HG02759 (cell line): ENCODE measurements around the gene ZNF619.

Experiments
- ATAC-seq: cut with Tn5 transposase; IDR thresholded peaks from one replicate; pipeline ENCODE4 v1.9.1; 2021; ENCODE audit warnings: mild to moderate bottlenecking, moderate library complexity; ENCODE audit not compliant: unreplicated experiment

ZNF619 gene

GRCh38 chr3:40464339-40465110, 12.4 kb upstream of the ZNF619 start:
- no peak for ATAC-seq

GRCh38 chr3:40465111-40465407, 11.9 kb upstream of the ZNF619 start:
- no peak for ATAC-seq

GRCh38 chr3:40465456-40465855, 11.5 kb upstream of the ZNF619 start:
- no peak for ATAC-seq

- no peak for ATAC-seq
Observed at GRCh38 chr3:40468018-40468417, 8.9 kb upstream of the ZNF619 start.

- ATAC-seq, result no peak
Observed at GRCh38 chr3:40470701-40471100, 6.2 kb upstream of the ZNF619 start.

DNA sequence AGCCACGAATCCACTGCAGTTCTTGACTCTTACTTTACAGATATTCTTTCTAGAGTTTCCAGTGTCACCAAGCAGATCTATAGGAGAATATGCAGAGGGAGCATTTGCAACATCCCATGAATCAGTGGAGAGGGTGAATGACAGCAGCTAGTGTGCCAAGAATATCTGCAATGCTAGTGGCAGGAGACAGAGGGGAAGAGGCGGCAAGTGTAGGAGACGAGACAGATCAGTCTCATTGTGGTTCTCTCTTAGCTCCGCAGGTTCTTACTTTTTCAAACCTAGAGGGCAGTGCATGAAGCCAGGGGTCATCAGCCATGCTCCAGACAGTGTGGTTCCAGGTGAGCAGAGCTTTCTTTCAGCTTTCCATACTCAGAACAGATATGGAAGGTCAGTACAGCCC, 744 bp downstream of the ZNF619 start:
- no peak for ATAC-seq

- ATAC-seq, result no peak
Observed at GRCh38 chr3:40487172-40487571, 10.2 kb downstream of the ZNF619 start.

GRCh38 chr3:40490916-40491315, 14.0 kb downstream of the ZNF619 start:
- no peak for ATAC-seq

- ATAC-seq, result no peak
Observed at GRCh38 chr3:40494698-40495097, 17.8 kb downstream of the ZNF619 start.

DNA sequence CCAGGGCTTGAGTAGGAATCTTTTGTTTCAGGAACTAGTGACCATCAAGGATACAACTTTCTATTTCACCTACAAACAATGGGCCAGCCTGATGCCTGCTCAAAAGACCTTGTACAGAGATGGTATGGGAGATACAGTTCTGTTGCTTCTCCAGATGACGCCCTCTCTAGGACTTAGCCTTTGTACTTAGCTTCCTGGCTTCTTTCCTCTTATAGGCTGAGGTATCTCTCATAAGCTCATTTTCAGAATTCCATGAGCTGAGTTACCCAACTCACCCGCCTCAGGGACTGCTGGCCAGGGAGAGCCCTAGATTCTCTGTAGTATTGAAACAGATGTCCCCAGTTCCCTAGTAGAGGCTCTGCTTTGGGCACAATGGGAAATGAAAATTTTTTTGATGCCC, 20.4 kb downstream of the ZNF619 start:
- ATAC-seq, result no peak

GRCh38 chr3:40499952-40500351, 23.0 kb downstream of the ZNF619 start:
- ATAC-seq, result no peak

- ATAC-seq, result no peak
Observed at GRCh38 chr3:40502034-40502433, 25.1 kb downstream of the ZNF619 start.

- ATAC-seq, result no peak
Observed at GRCh38 chr3:40504636-40505430, 27.9 kb downstream of the ZNF619 start.

DNA sequence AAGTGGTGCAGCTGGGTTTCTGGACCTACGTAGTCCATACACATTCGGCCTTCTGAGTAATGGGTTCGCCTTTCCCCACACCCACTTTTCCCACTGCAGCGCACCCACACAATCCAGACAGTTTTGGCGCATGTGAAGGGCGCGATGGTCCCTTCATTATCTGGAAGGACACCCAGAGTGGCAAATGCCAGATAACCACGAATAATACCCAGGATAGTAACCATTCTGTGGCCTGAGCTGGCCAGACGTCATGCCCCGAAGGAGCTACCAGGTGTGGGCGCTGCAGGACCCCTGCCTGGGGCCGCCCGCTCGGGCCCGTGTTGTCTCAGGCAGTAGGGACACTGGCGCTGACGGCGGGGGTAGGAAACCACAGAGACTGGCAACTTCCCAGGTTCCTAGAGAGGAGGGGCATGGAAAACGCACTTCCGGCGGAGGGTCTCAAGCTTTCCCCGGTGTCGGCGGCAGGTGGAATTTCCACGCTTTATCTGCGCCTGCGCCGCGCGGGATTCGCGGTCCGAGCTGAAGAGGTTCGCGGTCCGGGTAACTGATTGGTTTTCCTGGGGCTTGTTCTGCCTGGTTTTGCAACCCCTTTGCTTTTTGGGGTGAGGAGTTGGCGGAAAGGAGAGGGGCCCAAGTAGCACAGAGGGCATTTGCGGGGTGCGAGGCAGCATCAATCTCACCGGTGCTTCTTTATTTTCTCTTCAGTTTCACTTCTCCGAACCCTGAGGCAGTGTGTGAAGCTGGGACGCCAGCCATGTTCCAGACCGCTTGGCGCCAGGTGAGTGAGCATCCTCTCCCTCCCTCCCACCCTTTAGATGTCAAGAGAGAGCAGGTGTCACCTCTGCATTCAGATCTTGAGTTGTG, 28.9 kb downstream of the ZNF619 start, which contains the start of gene ZNF620:
Gene ZNF620 (plus strand): TSS at position 441 of the 864 bp plus-strand sequence. CDS start 314 bp downstream, at position 755.
- peak; percentile 87 for ATAC-seq

DNA sequence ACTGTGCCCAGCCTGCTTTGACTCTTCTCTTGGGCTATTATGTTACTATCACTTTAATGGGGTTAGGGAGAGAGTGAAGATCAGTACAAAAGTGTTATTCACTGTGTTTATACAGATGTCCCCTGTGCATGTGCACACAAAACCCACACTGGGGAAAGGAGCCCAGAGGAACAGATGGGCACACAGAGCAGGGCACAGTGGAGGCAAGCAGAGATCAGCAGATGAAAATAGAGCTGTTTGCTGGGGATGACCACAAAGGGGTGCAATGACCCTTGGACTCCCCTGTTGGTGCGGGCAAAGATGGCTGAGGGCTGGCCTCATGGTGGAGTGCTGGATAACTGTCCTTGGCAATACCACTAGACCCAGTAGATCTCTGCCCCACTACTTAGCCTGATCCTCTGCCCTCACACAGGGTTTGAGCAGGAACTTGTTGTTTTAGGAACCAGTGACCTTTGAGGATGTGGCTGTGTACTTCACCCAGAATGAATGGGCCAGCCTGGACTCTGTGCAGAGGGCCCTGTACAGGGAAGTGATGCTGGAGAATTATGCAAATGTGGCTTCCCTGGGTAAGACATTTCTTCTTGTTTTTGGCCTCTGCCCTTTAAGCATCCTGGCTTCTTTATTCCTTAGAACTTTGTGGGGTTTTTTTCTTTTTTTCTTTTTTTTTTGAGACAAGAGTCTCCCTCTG, 34.3 kb downstream of the ZNF619 start:
- no peak for ATAC-seq

DNA sequence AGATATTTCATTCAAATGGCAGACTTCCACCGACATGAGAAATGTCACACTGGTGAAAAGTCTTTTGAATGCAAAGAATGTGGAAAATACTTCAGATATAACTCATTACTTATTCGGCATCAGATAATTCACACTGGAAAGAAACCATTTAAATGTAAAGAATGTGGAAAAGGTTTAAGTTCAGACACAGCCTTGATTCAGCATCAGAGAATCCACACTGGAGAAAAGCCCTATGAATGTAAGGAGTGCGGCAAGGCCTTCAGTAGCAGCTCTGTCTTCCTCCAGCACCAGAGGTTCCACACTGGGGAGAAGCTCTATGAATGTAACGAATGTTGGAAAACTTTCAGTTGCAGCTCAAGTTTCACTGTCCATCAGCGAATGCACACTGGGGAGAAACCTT, 39.3 kb downstream of the ZNF619 start:
- ATAC-seq, result no peak

GRCh38 chr3:40518067-40518466, 41.1 kb downstream of the ZNF619 start:
- no peak for ATAC-seq

GRCh38 chr3:40518848-40519247, 41.9 kb downstream of the ZNF619 start:
- no peak for ATAC-seq

DNA sequence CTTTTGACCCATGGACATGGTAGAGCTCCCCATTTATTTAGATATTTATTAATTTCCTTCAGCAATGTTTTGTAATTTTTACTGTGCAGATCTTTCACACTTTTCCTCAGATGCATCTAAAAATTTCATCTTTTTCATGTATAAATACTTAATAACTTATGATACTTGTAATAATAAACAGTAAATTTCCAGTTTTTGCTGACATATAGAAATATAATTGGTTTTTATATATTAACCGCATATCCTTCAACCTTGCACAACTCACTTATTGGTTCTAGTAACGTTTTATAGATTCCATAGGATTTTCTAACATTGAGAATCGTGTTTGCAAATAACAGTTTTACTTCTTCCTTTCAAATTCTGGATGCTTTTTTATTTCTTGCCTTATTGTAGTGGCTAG, 44.3 kb downstream of the ZNF619 start:
- ATAC-seq, result no peak

- no peak for ATAC-seq
Observed at GRCh38 chr3:40523781-40524180, 46.9 kb downstream of the ZNF619 start.

DNA sequence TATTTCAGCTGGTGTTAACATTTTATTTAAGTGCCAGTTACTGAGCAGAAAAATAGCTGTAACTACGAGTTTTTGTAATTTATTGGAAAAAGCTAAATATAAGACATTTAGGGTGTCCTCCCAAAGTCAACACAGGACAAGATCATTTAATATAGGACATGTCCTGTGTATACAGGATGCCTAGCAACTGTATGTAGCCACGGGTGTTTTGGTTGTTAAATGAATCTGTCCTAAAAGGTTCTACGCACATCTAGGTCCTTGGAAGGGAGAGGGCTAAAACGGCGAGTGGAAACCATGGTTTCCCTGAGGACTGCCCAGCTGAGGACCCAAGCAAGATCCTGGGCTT, 47.3 kb downstream of the ZNF619 start:
- peak; percentile 16 for ATAC-seq
